ENCODE measurements around the gene BEND6.
"Not testable (repeated sequence)": the region's sequence is repeated elsewhere in the genome, so short reads cannot be mapped to it uniquely, and the experiment has no call there.

DNA sequence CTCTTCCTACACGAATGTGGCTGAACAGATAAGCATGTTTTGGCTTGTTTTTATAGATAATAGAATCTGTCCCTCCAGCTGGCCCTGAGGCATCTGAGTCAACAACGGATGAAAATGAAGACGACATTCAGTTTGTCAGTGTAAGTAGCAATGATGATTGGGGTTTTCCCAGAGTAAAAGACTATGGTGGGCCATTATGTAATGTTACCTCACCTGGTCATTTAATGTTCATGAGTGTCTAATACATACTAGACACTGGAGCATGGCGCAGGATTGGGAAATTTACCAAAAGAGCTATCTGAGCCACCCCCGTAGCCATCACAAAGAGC lies 92.3 kb downstream of the BEND6 start:
- TF ChIP-seq, protein P1, sequence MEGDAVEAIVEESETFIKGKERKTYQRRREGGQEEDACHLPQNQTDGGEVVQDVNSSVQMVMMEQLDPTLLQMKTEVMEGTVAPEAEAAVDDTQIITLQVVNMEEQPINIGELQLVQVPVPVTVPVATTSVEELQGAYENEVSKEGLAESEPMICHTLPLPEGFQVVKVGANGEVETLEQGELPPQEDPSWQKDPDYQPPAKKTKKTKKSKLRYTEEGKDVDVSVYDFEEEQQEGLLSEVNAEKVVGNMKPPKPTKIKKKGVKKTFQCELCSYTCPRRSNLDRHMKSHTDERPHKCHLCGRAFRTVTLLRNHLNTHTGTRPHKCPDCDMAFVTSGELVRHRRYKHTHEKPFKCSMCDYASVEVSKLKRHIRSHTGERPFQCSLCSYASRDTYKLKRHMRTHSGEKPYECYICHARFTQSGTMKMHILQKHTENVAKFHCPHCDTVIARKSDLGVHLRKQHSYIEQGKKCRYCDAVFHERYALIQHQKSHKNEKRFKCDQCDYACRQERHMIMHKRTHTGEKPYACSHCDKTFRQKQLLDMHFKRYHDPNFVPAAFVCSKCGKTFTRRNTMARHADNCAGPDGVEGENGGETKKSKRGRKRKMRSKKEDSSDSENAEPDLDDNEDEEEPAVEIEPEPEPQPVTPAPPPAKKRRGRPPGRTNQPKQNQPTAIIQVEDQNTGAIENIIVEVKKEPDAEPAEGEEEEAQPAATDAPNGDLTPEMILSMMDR (IDR thresholded peaks at IDR 0.05): not testable (repeated sequence)
- TF ChIP-seq POLR2A (IDR thresholded peaks at IDR 0.05): not testable (repeated sequence)
